K562 (cell line): ENCODE measurements around the gene RGMA. TPM values are rescaled to one million over a fixed set of nuclear protein-coding genes. Genes with fewer than 3 reads are reported as not detected.

ENCODE experiments used
- CREB1 ChIP-seq, 2 experiments: sonication (generic) in 1 of 2; formaldehyde crosslinking in 1 of 2; IDR thresholded peaks; 2 replicates each; pipeline versions ENCODE4 v1.6.1 to v1.8.0; 2012 to 2022; ENCODE audit warnings: inconsistent platforms in 1 of 2, mild to moderate bottlenecking in 1 of 2, missing genetic modification reagents in 1 of 2, moderate library complexity in 1 of 2
- CSDE1 ChIP-seq, 2 experiments: fragments of 450-650 bp; IDR thresholded peaks; 2 replicates each; pipeline ENCODE4 v1.6.1; 2016; ENCODE audit warnings: mild to moderate bottlenecking in 1 of 2
- IRF2 ChIP-seq: sonication (generic); formaldehyde crosslinking; IDR thresholded peaks from 2 replicates; pipeline ENCODE4 v1.8.1; 2022; ENCODE audit warnings: mild to moderate bottlenecking, missing genetic modification reagents
- JUN ChIP-seq, 2 experiments: sonication (generic) in 1 of 2; formaldehyde crosslinking in 1 of 2; IDR thresholded peaks; 2 replicates each; pipeline versions ENCODE4 v1.6.1 to v1.8.0; 2012 to 2022; ENCODE audit warnings: borderline replicate concordance in 2 of 2, mild to moderate bottlenecking in 2 of 2, improper control_type of control experiment in 1 of 2, low read depth in 1 of 2, low read length in 1 of 2, missing genetic modification reagents in 1 of 2
- L3MBTL2 ChIP-seq: fragments of 450-650 bp; IDR thresholded peaks from 2 replicates; pipeline ENCODE4 v1.6.1; 2016; ENCODE audit warnings: mild to moderate bottlenecking, moderate library complexity
- SAFB ChIP-seq: fragments of 200-400 bp; formaldehyde crosslinking; IDR thresholded peaks from 2 replicates; pipeline ENCODE4 v1.6.1; 2017; ENCODE audit warnings: low read depth, low read length, borderline replicate concordance
- SREBF1 ChIP-seq: fragments of 150-350 bp; IDR thresholded peaks from 2 replicates; pipeline ENCODE4 v1.6.1; 2014; ENCODE audit warnings: antibody characterized with exemption, low read depth, low read length, borderline replicate concordance
- SRSF9 ChIP-seq: fragments of 200-400 bp; formaldehyde crosslinking; IDR thresholded peaks from 2 replicates; pipeline ENCODE4 v1.6.1; 2017; ENCODE audit warnings: low read depth, low read length, borderline replicate concordance
- ZBTB7A ChIP-seq: IDR thresholded peaks from 2 replicates; pipeline ENCODE4 v1.6.1; 2011; ENCODE audit warnings: low read depth, mild to moderate bottlenecking, low read length, moderate library complexity, borderline replicate concordance; ENCODE audit not compliant: control insufficient read depth
- ZNF282 ChIP-seq: sonication (generic); formaldehyde crosslinking; IDR thresholded peaks from 2 replicates; pipeline ENCODE4 v1.8.1; 2023; ENCODE audit warnings: missing genetic modification reagents
- ZSCAN29 ChIP-seq: fragments of 450-650 bp; IDR thresholded peaks from 2 replicates; pipeline ENCODE4 v1.6.1; 2017
- polyA plus RNA-seq, 8 experiments: library from polyadenylated mRNA; depleted of rRNA in 4 of 8; stranded (reverse) in 5 of 8; unstranded in 3 of 8; fragments of >200 nt; fragmentation: Nextera tagmentation in 2 of 8; fragmentation: Illumina TruSeq in 1 of 8; extraction: Ambion mirVana in 2 of 8; extraction: Trizol in 1 of 8; gene quantifications; 2 replicates each; pipeline versions ENCODE4 v1.2.1 to v1.2.3, GENCODE V29; 2011 to 2014; ENCODE audit warnings: inconsistent platforms in 1 of 8, missing spikeins in 1 of 8
- total RNA-seq, 7 experiments: library from RNA; depleted of rRNA in 6 of 7; stranded (reverse); fragments of >200 nt in 6 of 7; fragmentation: Illumina TruSeq in 2 of 7; extraction: Trizol in 2 of 7; gene quantifications; 2 replicates each; pipeline versions ENCODE4 v1.2.1 to v1.2.3, GENCODE V29; 2011 to 2021; ENCODE audit warnings: low replicate concordance in 1 of 7
- TF ChIP-seq, protein P1 (sequence below): sonication (generic); formaldehyde crosslinking; IDR thresholded peaks from 2 replicates; pipeline ENCODE4 v1.8.1; 2022; ENCODE audit warnings: missing genetic modification reagents
- TF ChIP-seq, protein P2 (sequence below), 2 experiments: fragments of 450-650 bp; IDR thresholded peaks; 2 replicates each; pipeline ENCODE4 v1.6.1; 2018; ENCODE audit warnings: mild to moderate bottlenecking in 2 of 2, low read depth in 1 of 2; ENCODE audit not compliant: partially characterized antibody in 2 of 2
- TF ChIP-seq, protein P3 (sequence below): sonication (generic); formaldehyde crosslinking; IDR thresholded peaks from 2 replicates; pipeline ENCODE4 v1.8.1; 2023; ENCODE audit warnings: missing genetic modification reagents, mild to moderate bottlenecking, borderline replicate concordance

RGMA gene
- total and polyA plus RNA-seq, 9 of the 15 experiments (the other 6 are each of a cell fraction or from before 2014, with no cell fraction given), result 0.03 to 0.05 (median 0.03) TPM; not detected in 6

DNA sequence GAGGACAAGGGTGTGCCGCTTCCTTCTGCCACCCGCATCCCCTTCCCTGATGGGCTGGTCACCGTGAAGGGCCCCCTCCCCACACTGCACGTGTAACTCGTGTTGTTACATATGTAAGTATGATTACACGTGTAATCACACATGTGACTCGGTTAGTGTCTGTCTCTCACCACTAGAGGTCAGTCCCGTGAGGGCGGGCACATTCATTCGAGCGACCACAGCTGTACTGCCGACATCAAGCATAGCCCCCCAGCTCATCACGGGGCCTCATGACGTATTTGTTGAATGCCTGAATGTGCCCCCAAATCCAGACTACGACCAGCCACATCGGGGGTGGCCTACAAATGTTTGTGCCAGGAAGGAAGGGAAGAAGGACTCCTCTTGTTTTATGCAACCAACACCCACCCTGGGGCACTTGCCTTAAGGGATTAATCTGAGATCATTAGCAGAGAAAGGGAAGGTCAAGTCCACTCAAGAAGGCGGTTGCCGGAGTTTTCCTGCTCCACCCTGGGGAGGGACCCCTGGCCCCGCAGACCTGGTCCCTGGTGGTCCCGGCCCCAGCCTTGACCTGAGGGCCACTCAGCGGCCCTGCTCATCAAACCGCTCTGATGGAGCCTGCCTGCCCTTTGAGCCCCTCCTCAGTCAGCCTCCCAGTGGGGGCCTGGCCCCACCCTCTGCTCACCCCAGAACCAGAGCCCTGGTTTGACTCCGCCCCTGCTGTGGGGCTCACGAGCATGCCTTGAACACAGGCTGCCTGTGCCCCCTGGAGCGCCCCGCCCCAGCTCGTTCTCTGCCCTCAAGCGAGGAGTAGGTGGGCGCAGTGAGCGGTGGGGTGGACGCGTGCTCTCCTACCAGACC lies 52.8 kb downstream of the RGMA start (continued):
- TF ChIP-seq, protein P1, sequence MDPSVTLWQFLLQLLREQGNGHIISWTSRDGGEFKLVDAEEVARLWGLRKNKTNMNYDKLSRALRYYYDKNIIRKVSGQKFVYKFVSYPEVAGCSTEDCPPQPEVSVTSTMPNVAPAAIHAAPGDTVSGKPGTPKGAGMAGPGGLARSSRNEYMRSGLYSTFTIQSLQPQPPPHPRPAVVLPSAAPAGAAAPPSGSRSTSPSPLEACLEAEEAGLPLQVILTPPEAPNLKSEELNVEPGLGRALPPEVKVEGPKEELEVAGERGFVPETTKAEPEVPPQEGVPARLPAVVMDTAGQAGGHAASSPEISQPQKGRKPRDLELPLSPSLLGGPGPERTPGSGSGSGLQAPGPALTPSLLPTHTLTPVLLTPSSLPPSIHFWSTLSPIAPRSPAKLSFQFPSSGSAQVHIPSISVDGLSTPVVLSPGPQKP (CRISPR knock-in tag), result no peak
- no peak for TF ChIP-seq ZNF282 (CRISPR knock-in tag)
- peak; percentile 50; the same call in 1 of the 2 replicates for TF ChIP-seq ZBTB7A
- TF ChIP-seq, protein P2, sequence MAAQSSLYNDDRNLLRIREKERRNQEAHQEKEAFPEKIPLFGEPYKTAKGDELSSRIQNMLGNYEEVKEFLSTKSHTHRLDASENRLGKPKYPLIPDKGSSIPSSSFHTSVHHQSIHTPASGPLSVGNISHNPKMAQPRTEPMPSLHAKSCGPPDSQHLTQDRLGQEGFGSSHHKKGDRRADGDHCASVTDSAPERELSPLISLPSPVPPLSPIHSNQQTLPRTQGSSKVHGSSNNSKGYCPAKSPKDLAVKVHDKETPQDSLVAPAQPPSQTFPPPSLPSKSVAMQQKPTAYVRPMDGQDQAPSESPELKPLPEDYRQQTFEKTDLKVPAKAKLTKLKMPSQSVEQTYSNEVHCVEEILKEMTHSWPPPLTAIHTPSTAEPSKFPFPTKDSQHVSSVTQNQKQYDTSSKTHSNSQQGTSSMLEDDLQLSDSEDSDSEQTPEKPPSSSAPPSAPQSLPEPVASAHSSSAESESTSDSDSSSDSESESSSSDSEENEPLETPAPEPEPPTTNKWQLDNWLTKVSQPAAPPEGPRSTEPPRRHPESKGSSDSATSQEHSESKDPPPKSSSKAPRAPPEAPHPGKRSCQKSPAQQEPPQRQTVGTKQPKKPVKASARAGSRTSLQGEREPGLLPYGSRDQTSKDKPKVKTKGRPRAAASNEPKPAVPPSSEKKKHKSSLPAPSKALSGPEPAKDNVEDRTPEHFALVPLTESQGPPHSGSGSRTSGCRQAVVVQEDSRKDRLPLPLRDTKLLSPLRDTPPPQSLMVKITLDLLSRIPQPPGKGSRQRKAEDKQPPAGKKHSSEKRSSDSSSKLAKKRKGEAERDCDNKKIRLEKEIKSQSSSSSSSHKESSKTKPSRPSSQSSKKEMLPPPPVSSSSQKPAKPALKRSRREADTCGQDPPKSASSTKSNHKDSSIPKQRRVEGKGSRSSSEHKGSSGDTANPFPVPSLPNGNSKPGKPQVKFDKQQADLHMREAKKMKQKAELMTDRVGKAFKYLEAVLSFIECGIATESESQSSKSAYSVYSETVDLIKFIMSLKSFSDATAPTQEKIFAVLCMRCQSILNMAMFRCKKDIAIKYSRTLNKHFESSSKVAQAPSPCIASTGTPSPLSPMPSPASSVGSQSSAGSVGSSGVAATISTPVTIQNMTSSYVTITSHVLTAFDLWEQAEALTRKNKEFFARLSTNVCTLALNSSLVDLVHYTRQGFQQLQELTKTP (IDR thresholded peaks at IDR 0.05; ENCODE audit: low read depth in 1 of 2, partially characterized antibody in 2 of 2), result no peak
- TF ChIP-seq ZSCAN29, result no peak
- no peak for TF ChIP-seq SRSF9
- no peak for TF ChIP-seq SREBF1
- peak; percentile 51; the same call in 1 of the 2 replicates for TF ChIP-seq CREB1 (IDR thresholded peaks at IDR 0.05)
- no peak; the same call in 1 of the 2 replicates for TF ChIP-seq CREB1 (CRISPR knock-in tag; IDR thresholded peaks at IDR 0.05)
- TF ChIP-seq, protein P3, sequence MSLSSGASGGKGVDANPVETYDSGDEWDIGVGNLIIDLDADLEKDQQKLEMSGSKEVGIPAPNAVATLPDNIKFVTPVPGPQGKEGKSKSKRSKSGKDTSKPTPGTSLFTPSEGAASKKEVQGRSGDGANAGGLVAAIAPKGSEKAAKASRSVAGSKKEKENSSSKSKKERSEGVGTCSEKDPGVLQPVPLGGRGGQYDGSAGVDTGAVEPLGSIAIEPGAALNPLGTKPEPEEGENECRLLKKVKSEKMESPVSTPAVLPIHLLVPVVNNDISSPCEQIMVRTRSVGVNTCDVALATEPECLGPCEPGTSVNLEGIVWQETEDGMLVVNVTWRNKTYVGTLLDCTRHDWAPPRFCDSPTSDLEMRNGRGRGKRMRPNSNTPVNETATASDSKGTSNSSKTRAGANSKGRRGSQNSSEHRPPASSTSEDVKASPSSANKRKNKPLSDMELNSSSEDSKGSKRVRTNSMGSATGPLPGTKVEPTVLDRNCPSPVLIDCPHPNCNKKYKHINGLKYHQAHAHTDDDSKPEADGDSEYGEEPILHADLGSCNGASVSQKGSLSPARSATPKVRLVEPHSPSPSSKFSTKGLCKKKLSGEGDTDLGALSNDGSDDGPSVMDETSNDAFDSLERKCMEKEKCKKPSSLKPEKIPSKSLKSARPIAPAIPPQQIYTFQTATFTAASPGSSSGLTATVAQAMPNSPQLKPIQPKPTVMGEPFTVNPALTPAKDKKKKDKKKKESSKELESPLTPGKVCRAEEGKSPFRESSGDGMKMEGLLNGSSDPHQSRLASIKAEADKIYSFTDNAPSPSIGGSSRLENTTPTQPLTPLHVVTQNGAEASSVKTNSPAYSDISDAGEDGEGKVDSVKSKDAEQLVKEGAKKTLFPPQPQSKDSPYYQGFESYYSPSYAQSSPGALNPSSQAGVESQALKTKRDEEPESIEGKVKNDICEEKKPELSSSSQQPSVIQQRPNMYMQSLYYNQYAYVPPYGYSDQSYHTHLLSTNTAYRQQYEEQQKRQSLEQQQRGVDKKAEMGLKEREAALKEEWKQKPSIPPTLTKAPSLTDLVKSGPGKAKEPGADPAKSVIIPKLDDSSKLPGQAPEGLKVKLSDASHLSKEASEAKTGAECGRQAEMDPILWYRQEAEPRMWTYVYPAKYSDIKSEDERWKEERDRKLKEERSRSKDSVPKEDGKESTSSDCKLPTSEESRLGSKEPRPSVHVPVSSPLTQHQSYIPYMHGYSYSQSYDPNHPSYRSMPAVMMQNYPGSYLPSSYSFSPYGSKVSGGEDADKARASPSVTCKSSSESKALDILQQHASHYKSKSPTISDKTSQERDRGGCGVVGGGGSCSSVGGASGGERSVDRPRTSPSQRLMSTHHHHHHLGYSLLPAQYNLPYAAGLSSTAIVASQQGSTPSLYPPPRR (CRISPR knock-in tag), result no peak
- TF ChIP-seq IRF2 (CRISPR knock-in tag), result no peak
- TF ChIP-seq CSDE1 (IDR thresholded peaks at IDR 0.05), result no peak
- no peak for TF ChIP-seq SAFB
- peak; percentile 15; the same call in 1 of the 2 replicates for TF ChIP-seq JUN (IDR thresholded peaks at IDR 0.05; ENCODE audit: borderline replicate concordance, low read depth, low read length)
- no peak for TF ChIP-seq JUN (CRISPR knock-in tag; IDR thresholded peaks at IDR 0.05; ENCODE audit: borderline replicate concordance)
- TF ChIP-seq L3MBTL2, result peak; percentile 78
